Stimulated activated CD4-positive, alpha-beta T cell treated with anti-CD3 and anti-CD28 coated beads, TNF-alpha, amount 100 ng/mL, for 24 hours (primary cell): ENCODE results near the gene WNK2.

Experiments
- DNase-seq, 3 experiments: peaks; one replicate each; pipeline ENCODE4 v3.0.0-alpha.2; 2020; ENCODE audit warnings: low read depth in 3 of 3

The WNK2 gene

GRCh38 chr9:93185266-93186214 is 1.6 kb downstream of the WNK2 start:
- no peak for DNase-seq

- no peak for DNase-seq
Observed at GRCh38 chr9:93186215-93186945, 2.4 kb downstream of the WNK2 start.

DNA sequence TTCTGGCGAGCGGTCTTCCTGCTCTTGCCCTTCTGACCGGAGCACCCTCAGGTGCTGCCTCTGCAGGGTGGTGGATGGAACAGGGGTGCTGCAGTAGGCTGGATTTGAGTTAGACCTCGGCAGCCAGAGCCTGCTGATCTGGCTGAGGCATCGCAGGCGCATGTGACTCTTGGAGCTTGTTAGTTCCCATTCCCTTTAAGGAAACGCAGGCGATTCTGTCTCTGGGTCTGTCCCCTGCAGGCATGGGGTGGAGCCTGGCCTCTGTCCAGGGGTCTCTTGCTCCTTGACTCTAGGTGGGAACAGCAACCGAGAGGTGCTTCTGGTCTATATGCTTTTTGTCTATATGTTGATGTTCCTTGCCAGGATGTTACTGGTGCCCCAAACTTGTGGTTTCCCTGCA is 3.1 kb downstream of the WNK2 start:
- DNase-seq: no peak

DNA sequence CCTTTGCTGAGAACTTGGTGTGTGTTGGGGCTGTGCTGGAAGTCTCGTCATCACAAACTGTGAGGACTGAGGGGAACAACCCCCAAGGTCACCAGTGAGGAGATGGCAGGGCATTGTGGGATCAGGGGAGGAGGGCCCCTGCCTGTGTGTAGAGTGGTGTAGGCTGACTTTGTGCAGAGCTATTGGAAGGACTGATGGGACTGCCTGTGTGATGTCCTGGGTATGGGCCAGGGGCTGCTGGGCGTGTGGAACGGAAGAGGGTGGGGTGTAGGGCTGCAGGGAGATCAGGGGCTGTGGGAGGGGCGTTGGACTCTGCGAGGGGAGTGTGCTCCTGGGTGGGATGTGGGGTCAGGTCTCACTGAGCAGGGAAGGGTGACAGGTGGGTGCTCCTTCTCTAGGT is 3.6 kb downstream of the WNK2 start:
- no peak for DNase-seq

DNA sequence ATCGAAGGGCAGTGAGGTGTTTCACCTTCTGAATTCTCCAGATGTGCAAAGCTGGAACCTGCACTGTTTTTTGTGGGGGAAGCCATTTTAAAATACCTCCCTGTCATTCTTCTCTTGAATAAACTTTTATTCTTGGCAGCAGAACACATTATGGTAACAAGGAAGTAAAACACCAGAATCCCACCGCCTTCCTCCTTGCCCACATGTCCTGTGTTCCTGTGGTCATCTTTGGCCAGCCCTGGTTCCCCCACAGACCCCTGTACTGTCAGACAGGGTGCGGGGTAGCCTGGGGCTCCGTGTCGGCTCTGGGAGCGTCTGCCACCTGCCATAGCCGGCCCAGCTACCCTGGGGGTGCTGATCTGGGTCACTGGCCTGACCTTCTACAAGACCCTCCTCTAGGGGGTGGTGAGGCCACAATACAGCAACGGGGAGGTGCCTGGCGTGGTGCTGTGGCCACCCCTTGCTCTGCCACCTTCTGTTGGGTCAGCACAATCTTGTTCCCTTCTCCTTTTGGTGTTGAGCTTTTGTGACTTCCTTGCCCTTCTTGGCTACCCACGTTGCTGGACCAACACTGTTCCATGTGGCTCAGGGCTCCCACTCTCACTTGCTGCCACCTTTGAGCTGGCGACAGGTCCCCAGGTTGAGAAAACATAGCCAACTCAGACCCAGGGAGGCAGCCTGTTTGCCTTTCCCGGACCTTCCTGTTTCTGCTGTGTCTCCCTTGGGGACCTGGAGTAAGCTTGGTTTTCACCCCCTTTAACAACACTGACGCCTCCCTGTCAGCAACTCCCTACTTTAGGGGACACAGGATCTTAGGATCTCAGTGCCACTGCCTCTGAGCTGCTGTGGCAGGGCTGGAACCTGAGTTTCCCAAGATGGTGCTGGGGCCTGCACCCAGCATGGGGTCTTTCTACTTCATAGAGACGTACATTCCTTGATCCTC is 4.8 kb downstream of the WNK2 start:
- DNase-seq: no peak

GRCh38 chr9:93189369-93190132 is 5.6 kb downstream of the WNK2 start:
- DNase-seq: no peak

DNA sequence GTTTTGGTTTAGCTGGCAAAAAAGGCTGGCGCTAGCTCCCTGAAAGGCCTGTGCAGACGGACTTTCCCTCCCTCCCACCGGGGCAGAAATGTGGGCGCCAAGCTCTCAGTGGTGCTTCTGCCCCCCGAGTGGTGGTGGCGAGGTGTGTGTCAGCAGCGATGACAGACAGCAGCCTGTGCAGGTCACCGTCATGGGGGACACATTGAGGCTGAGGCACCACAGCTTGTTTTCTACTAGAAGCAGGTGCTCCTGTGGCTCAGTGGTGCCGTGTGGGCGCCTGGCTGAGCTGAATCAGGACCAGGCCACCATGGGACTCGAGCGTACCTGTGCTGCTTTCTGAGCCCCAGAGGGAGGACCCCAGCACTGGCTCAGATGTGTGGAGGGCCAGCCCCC is 6.2 kb downstream of the WNK2 start:
- no peak for DNase-seq

DNA sequence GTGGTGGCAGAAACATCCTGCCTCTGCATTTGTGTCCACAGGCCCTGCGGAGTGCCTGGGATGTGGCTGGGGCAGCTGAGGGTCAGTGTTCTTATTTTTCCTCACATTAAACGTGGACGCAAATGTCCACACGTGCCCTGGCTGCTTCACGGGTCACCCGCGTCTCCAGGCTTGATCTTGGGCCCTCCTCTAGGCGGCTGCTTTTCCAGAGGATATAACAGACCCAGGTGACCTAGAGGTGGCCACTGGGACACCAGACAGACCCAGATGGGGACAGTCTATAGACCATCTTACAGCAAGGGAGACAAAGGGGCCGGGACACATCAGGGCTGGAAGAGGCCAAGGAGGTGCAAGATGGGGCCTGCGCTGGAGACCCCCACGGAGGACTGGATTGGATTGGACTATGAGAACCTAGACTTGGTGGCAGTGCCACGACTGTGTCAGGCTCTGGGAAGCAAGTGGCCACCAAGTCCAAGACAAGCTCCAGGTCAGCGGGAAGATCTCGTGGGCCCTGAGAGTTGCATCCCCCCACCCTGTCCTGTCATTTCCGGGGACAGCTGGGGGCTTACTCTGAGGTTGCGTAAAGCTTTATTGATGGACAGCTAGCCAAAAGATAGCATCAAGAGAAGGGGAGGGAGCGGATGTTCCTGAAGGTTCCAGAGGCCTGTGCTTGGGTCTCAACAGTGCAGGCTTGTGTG is 6.9 kb downstream of the WNK2 start:
- DNase-seq: no peak

- DNase-seq: no peak
Observed at GRCh38 chr9:93191354-93191660, 7.4 kb downstream of the WNK2 start.

- DNase-seq: no peak
Observed at GRCh38 chr9:93192721-93193387, 8.9 kb downstream of the WNK2 start.

DNA sequence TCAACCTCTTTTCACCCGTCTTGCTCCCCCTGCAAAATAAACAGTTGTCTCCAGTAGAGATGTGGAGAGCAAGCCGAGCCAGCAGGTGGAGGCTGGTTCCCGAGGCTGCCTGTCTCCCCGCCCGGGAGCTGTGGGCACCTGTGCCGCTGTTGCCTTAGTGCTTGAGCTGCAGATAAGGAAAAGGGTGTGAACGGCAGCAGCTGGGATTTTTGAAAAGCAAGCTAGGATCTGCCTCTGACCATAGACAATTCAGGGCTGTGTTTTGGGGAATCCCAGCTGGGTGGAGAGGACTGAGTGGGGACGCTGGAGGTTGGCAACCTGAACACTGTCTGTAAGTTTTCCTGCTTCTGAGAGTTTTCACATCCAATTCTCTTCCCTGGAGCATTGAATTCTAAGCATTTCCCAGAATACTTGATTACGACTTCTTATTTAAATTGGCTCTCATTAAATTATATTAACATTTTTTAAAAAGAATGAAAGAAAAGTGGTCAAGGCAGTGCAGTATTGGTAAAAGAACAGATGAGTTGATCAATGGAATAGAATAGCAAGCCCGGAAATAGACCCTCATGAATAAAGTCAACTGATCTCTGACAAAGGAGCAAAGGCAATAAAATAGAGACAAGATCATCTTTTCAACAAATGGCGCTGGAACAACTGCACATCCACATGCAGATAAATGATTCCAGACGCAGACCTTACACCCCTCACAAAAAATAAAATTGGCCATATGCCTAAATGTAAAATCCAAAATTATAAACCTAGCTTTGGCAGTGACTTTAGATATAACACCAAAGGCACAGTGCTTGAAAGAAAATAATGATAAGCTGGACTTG is 9.7 kb downstream of the WNK2 start:
- DNase-seq: no peak

DNA sequence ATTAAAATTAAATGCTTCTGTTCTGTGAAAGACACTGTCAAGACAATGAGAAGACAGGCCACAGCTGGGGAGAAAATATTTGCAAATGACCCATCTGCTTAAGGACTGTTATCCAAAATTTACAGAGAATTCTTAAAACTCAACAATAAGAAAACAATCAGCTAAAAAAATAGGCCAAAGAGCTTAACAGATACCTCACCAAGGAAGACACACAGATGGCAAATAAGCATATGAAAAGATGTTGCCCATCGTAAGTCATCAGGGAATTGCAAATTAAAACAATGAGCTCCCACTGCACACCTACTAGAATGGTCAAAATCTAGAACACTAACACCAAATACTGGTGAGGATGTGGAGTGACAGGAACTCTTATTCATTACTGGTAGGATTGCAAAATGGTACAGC is 10.3 kb downstream of the WNK2 start:
- no peak for DNase-seq

- DNase-seq: no peak
Observed at GRCh38 chr9:93194641-93195040, 10.7 kb downstream of the WNK2 start.

DNA sequence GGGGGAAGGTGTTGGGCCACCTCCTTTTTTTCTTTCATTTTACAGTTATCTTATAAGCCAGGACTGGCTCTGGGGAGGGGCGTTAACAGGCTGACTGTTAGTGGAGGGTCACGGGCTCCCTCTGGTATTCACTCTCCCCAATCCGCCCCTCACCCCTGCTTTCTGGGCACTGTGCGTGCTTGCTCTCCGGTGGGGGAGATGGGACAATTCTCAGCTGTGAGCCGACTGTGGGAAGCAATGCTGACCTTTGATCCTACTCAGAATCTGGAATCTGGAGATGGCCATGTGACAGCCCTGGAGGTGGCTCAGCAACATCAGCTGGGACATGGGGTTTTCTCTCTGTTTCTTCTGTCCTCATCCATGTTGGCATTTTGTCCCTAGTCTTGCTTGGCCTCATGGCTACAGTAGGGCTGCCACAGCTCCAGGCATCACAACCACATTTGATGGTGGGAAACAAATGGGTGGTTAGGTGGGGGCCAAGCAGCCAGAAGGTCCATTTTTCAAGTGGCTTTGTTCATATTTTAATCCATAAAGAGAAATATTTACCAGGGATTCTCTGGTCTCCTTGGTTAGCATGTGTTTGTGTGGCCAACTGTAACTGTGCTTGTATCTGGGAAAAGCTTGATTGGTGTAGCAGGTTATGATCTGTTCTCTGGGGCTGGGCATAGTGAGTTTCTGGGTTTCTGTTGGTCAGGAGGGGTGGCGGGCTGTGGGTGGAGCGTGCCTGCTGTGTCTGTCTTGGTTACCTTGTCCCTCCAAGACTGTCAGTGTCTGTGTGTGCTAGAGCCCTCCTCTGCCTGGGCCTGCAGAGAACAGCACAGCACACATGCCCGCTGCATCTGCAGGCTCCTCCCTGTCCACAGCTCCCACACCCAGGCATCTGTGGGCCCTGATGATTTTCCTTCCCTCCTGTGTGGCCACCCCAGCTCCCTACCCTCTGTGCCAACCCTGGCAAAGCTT is 12.4 kb downstream of the WNK2 start:
- DNase-seq: no peak

DNA sequence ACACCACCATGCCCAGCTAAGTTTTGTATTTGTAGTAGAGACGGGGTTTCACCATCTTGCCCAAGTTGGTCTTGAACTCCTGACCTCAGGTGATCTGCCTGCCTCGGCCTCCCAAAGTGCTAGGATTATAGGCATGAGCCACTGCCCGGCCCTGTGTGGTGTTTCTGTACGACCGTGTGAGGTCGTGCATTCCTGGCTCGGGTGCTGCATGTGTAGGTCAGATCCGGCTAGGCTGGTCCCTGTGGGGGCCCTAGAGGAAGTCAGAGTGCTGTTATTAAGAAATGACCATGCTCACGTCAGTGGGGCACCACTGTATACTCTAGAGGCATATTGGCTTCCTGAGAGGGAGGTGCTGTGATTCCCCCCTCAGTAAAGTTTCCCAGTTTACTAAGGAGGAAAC is 13.7 kb downstream of the WNK2 start:
- DNase-seq: no peak

- DNase-seq: no peak
Observed at GRCh38 chr9:93198117-93198837, 14.3 kb downstream of the WNK2 start.

DNA sequence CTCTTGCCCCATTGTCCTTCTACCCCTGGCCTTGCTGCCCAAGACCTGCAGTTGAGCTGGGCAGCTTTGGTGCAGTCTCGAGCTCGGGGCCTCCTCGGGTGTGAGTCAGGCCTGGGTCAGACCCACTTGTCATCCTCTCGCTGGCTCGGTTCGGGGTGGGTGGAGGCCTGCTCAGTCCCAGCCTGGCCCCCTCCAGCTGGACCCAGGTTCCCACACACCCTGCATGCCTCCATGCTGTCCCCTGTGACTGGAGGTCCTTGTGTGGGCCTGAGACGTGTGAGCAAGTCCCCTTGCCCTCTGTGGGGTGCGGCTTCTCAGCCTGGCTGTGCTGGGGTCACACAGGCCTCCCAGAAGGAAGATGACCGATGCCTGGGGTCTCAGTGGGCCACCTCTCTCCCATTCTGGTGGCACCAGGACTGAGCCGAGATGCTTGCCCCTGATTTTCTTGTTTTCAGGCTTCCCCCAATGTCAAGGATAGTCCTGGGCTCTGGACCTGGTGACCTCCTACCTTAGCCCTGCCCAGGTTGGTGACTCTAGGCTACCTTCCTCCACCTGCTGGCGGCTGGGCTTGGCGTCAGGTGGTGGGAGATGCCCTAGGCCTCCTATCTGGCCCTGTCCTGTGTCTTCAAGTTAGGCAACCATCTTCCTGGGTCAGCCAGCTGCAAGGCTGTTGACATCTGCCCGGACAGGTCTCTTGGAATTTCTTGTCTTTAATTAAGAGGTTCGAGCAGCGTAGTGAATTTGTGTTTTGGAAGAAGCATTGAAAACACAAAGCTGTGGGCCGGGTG is 15.1 kb downstream of the WNK2 start:
- no peak for DNase-seq
